Stimulated activated CD8-positive, alpha-beta memory T cell treated with anti-CD3 and anti-CD28 coated beads, Interleukin-12 subunit alpha, Interleukin-12 subunit beta, amount 100 ng/mL, for 24 hours (primary cell): ENCODE measurements around the gene TREML1.

Source experiments
- DNase-seq: peaks from one replicate; pipeline ENCODE4 v3.0.0-alpha.2; 2020; ENCODE audit errors: extremely low read depth

The TREML1 gene

DNA sequence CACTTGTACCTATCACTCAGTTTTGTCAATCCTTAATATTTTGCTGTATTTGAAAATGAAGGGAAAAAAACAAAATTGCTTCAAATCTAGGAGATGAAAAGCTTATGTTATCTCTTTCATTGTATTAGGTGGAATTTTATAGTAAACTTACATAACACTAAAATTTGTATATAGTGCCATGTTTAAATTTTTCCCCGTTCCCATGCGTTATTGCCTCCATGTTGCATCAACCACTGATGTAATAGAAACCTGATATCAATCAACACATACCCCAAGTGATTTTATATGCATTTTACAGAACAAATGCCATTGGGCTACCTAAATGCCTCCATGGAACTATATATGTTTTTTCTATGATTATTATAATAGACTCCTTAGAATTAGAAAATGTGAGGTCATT is 23.5 kb upstream of the TREML1 start:
- no peak for DNase-seq

- no peak for DNase-seq
Observed at GRCh38 chr6:41177287-41177686, 23.1 kb upstream of the TREML1 start.

DNA sequence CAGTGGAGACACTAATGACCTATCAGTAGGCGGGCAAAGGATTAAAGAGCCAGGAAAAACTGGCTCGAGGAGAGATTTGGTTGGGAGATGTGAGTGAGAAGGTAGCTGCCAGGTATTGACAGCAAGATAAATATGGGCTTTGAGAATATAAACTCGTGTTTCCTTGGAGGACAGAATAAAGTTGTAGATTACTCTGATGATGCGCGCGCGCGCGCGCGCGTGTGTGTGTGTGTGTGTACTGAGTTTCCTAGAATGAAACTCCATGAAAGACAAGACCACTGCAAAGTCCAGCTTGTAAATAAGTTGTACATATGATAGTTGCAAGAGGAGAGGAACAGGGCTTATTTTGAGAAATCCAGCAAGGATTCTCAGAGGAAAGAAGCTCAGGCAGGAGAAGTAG is 22.0 kb upstream of the TREML1 start:
- DNase-seq: no peak

DNA sequence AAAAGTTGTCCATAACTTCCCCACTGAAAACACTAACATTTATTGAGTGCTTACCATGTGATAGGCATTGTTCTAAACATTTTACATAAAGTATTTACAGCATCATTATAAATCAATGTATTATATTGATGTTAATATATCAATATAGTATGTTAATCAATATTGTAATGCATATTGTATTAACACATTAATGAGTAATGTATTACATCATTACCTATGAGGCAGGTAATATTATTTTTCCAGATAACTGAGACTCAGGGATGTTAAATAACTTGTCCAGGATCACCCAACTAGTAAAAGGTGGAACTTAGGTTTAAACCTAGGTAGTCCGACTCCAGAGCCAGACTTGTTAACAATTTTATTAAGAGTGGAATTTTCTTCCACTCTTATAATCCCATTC is 20.9 kb upstream of the TREML1 start:
- no peak for DNase-seq

DNA sequence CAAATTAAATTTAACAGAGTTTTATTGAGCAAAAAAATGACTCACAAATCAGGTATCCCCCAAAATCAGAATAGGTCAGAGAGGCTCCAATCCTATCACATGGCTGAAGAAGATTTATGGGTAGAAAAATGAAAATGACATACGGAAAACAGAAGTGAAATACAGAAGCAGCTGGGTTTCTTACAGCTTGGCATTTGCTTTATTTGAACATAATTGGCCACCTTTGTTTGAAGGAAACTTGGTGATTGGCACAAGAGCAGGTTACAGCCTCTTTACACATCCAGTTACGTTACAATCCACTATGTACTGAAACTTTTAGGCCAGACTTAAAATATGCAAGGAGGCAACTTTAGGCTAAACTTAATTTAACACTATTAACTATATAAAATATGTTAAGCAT is 20.5 kb upstream of the TREML1 start:
- no peak for DNase-seq

DNA sequence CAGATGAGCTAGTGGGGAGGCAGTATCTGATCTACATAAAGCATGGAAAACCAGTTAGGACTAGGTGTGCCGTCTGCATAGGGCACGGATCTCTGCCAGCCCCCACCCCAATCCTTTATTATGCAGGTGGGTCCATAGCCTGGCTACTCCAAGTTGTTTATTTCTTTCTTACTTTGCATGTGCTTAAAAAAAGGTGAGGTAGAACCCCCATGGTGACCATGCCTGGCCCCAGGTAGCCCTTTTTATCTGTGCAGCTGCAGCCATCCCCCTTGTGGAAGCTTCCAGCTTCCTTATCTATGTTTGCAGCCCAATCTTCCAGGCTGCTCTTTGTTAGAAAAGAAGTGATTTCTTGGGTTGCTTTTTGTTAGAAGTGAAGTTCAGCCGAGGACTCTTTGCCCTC is 17.8 kb upstream of the TREML1 start:
- no peak for DNase-seq

DNA sequence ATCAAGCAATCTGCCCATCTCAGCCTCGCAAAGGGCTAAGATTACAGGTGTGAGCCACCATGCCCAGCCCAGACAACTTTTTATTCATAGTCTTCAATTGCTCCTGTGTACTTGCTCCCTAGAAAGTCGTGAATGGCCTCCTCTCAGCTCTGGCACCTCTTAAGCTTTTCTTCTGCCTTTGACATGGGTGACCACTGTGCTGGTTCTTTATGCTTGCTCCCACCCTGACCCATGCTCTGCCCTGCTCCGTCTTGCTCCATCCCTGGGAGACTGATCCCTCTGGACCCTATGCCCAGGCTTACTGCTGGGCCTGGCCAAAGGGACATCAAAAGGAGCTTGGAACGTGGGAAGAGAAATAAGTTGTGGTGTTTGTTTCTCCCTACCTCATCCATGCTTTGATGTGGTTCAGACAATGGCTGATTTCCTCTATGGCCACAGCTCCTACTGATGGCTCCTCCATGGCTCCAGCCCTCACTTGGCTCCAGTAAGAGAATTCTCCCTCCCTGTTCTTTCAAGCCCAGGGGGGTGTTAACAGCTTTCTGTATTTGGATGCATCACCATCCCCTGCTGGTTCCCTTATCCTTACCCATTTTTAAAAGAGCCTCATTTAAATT is 16.5 kb upstream of the TREML1 start:
- no peak for DNase-seq

DNA sequence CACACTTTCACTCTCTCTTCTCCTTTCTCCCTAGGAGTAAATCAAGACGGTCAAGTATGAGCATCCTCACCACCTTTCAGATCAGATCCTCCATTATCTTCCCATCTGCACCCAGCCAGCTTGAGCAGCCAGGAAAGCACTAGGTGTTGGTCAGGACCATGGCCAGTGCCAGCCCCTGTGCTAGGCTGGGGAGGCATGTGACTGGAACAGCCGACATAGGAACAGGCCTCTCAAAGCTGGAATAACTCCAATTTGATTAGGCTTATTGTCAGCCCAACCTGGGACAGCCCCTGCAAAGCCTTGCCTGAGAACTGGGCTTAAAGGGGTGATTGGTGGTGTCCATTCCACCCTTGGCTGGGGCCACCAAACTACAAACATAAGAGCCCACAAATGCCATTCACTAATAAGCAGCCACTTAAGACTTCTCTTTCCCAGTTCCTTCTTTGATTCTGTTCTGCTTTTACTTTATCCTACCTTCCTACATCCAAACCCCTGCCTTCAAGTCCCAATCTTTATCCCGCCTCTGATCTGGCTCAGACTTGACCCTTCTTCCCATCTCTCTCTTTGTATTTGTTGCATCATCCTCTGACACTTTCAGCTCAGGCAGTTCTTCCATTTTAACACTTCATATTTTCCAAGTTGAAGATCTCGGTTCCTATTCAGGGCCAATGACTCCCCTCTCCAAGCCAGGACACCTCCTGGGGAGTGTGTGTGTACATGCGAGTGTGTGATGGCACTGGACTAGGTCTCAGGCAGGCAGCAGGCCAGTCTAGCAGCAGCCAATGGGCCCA is 13.2 kb upstream of the TREML1 start:
- no peak for DNase-seq

DNA sequence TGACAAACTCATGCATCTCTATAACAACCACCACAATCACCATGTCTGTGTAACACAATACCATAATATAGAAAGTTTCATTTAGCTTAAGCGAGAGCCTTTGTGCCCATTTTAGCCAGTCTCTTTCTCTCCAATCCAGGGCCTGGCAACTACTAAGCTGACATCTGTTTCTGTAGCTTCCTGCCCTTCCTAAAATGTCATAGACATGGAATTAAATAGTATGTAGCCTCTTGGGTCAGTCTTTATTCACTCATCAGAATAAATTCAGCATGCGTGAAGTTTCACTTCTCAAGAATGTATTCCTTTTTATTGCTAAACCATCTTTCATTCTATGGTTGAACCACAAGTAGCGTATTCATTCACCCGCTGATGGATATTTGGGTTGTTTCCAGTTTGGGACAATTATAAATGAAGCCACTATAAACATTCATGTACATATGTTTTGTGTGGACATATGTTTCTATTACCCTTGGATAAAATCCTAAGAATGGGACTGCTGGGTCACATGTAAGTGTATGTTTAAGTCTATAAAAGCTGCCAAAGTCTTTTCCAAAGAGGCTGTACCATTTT is 10.5 kb upstream of the TREML1 start:
- no peak for DNase-seq

DNA sequence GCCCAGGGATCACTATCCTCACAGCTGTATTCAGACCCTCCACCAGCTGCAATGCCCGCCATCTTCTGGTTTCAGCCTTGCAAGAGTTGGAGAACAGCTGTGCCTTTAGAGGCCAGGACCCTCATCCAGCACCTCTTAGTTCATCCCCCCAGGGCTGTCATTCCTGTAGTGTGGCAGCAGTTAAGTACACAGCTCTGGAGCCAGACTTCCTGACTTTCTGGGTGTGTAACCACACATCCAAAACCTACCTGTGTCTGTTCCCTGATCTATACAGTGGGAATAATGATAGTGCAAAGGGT is 9.2 kb upstream of the TREML1 start:
- DNase-seq: no peak

DNA sequence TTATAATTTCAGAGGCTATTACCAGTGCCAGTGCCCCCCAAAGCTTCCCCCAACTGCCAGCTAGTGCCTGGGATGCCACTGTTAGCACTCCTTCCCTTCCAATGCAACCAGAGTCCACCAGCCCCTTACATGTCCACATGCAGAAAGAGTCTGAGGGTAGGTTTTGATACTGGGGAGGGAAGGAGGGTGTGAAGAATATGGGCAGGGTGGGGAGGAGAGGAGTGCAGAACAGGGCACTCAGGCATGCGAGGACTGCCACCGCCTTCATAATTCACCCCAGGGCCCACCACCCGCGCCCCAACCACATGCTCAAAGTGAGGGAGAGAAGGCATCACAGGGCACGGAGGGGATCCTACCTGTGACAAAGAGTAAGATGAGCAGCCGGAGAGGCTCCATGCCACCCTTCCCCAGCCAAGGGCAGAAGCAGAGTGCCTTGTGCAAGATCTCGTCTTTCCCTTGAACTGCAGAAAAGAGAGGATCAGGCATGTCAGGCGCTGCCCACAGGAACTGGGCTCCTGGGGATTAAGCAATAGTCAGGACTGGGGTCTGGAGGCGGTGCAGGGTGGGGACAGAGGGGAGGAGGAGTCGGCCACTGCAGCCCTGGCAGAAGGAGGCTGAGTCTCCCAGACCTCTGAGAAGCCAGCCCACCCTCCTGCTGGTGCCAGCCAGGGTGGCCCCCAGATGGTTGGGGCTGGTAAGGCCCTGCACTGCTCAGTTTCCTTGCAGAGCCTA is 8.7 kb upstream of the TREML1 start, which contains the start of gene TREM2:
Gene TREM2 (minus strand): TSS at position 430 of the 732 bp plus-strand sequence. CDS start 34 bp downstream, at position 396.
- DNase-seq: no peak

- no peak for DNase-seq
Observed at GRCh38 chr6:41161851-41162552, 7.9 kb upstream of the TREML1 start.

- no peak for DNase-seq
Observed at GRCh38 chr6:41161380-41161779, 7.2 kb upstream of the TREML1 start.

DNA sequence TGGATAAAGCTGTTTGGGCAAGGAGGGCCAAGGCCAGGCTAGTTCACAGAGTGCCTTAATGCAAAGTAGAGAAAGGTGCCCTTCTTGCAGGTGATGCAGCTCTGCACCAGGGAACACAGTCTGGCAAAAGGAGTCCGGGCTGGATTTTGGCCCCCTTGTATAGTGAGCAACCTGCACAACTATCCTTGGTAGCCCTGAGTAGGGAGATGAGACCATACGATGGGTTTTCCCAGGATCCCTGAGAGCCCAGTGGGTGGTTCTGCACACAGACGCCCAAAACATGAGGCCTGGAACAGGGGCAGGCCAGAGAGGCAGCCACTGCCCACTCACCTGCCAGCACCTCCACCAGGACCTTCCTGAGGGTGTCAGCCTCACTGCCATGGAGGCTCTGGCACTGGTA is 6.8 kb upstream of the TREML1 start:
- DNase-seq: no peak

DNA sequence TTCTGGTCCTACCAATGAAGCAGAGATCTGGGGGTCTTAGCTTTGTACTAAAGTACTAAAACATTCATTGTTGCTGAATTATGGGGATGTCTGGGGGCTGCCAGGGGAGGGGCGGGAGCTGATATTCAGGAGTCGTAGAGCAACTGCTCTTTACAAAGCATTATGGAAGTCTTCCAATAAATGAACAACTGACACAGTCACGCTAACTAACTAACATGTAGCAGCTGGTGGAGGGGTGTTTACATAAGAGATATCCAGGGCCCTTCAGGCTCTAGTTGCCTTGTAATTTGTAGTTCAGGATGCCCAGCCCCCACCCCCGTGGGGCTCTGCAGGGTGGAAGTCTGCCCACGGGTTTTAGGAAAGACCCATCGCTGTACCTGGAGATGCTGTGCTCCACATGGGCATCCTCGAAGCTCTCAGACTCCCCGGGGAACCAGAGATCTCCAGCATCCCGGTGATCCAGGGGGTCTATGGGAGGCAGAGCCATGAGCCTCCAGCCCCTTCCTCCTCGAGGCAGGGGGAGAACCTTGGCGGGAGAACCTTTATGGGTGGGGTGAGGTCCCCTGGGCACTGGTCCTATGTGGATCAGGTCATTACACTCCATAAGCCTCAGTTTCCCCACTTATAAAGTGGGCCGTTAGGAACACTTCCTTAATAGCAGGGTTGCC is 5.4 kb upstream of the TREML1 start:
- no peak for DNase-seq

- DNase-seq: no peak
Observed at GRCh38 chr6:41157323-41157722, 3.2 kb upstream of the TREML1 start.

- no peak for DNase-seq
Observed at GRCh38 chr6:41156771-41157170, 2.6 kb upstream of the TREML1 start.

GRCh38 chr6:41156001-41156400 is 1.9 kb upstream of the TREML1 start:
- no peak for DNase-seq

DNA sequence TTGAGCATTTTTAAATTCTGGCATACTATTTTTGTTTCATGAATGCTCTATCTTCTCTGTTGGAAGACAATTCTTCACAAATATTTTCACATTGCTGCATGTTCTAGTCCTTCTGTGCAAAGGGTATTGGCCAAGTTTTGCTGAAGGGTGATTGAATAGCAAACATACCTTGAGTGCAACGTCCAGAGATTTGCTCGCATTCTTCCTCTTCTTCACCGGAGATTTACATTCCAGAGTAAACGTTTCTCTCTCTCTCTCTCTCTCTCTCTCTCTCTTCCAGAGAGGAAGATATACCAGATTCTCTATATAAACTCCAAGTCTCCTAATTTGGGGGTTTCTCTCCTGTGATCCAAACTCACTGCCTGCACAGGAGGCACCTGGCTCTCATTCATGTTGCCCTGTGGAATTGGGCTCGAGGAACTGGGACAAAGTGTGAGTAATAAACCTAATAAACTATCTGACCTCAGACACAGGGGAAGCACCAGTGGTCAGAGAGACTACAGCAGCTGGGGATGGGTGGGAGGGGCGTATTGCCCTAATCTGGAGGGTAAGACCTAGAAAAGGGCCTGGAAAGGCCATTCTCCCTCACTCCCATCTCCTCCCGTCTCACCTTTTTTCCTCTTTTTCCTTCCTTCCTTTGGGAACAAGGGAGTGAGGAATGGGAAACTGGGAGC is 1.1 kb upstream of the TREML1 start:
- no peak for DNase-seq

DNA sequence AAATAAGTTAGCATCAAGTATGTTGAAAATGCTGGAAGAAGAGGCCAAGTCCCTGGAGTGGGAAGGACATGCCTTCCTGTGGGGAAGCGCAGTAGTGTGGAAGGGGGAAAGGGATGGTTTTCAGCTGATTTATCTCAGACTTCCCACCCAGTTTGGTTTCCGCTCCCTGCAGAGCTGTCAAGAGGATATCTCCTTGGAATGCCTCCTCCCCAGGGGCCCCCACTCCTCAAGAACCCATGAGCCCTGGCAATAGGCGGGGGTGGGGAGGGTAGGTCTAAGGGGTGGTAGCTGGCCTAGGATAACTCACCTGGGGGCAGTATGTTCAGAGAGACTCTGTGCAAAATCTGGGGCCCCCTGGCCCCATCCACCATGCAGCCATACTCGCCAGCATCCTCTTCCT is 696 bp downstream of the TREML1 start:
- DNase-seq: no peak

- DNase-seq: no peak
Observed at GRCh38 chr6:41150671-41151070, 3.5 kb downstream of the TREML1 start.
